ENCODE results near the gene MYO10.

The MYO10 gene

DNA sequence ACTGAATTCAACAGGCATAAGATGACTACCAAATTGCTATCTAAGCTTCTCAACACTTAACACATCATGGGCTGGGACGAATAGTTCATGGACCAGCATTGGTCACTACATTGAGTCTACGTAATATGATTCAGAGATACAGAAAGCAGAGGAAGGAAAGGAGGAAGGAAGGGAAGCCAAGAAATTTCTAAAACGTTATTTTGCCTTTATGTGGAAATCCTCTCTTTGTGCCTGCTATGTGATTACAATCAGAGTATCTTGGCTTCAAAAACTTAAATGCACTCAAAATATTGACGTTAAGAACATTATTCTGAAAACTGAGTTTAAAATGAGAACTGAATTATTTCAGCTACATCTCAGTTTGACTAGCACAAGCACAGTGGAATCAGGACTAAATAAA, 231.1 kb downstream of the MYO10 start:
- DNase-seq: no peak

DNA sequence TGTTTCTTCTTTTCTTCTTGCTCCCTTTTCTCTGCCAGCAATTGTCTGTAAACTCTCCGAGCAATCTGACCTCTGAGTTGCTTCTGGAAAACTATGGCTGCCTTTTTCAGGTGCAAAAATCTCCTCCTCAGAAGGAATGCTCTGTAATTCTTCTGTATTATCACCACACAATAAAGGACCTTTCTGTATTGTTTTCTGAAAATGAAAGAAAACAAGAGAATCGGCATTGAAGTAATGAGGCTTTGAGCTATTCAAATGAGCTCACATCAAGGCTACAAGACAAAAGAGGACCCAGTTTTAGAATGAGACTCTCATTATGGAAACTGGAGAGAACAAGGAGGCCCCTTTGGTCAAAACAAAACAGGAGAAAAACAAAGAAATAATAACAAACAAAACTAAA, 233.1 kb downstream of the MYO10 start:
- no peak for DNase-seq

DNA sequence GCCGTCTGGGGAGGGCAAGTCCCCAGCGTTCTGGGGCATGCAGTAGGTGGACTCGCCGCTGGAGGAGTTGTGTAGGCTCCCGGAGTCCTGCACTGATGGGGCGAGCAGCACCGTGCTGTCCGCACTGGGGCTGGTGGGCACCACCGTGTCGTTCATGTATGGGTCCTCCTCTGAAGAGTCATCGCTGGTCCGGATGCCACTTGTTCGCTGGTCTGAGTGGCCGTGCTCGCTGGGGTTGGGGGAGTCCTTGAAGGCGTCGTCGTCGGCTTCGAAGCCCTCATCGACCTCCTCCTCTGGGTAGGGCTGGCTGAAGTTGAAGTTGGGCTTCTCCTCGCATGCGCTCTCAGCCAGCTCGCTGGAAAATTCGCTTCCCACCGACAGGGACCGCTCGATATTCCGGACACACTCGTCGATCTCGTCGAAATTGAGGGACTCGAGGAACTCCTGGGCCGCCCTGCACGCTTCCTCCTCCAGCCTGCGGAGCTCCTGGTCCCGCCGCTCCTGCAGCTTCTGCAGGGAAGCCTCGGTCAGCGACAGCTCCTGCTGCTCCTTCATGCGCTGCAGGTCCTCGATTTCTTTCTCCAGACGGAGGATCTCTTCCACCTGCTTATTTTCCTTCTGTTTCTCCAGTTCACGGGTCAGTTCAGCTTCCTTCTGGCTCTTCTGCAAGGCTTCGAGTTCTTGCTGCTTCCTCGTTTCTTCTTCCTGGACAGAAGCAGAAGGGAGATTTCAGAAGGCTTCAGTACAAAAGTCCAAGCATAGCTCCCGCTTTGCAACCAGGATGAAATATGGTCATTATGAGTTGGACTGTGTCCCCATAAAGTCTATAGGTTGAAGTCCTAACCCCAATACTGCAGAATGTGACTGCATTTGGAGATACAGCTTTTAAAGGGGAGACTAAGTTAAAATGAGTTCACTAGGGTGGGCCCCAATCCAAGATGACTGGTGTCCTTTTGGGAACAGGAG, 234.7 kb downstream of the MYO10 start:
- no peak for DNase-seq

- DNase-seq: no peak
These were observed 236.0 kb downstream of the MYO10 start for GRCh38 chr5:16700081-16700480.

DNA sequence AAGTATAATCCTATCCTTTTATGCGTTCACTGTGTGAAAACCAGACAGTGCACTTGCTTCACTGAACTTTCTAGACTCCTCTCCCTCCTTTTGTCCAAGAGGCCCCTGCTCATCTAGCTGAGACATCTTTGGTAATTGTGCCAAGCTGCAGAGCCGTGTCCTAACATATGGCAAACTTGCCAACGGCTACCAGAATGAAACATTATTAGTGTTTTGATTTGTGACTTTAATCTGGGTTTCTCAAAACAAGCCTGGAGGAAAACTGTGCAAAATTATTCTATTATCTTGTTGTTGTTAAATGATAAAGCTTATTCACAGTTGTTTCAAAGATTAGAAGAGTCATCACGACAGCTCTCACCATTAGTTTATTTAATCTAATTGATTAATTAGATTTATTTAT, 240.3 kb downstream of the MYO10 start:
- DNase-seq: no peak

DNA sequence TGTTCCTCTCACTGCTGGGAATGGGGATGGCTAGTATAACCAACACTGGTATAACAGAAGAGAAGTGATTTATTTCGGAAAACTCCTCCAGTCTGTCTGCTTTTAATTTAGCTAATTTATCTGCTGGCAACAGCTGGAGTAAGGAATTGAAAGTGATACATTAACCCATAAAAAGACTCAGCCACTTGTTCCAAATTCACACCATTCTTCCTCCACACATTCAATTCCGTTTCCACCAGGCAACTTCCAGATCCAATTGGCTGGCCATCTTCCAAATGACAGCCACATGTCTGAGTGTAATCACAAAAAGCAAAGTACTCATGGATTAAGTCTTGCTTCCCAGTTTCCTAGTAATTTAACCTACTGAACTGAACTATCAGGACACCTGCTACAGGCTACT, 242.2 kb downstream of the MYO10 start:
- no peak for DNase-seq

DNA sequence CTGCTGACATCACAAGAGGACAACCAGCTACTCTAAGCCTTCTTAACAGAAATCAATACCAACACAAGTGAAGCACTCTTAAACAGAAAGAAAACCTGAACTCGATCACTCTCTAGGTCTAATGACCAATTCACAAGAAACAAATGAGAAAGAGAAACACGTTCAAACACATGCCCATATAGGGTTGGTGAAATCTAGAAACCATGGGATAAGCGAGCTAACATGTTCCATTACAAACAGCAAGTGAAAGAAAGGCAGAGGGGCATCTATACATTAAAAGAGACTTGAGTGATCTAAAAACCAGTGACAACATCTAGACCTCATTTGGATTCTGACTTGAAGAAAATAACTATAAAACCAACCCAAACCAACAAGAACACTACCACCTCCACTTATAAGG, 244.4 kb downstream of the MYO10 start:
- DNase-seq: no peak

GRCh38 chr5:16690243-16690852, 245.7 kb downstream of the MYO10 start:
- DNase-seq: peak; percentile 29

DNA sequence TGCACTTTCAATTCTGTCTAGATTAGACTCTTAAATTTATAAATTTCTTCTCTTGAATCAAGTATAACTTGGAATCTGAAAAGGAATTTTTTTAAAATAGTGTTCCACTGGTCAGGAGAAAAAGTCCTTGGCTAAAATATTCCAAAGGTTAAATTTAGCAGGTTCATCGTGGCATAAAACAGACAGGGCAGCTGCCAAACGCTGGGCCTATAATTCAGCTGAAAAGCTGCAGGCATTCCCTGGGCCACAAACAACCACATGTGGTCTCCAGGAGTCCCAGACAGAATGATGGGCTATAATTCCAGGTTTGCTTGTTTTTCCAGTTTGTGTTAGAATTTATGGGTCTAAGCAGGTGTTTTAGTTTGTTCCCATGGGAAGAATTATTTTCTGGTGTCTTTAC, 248.2 kb downstream of the MYO10 start:
- DNase-seq: no peak

DNA sequence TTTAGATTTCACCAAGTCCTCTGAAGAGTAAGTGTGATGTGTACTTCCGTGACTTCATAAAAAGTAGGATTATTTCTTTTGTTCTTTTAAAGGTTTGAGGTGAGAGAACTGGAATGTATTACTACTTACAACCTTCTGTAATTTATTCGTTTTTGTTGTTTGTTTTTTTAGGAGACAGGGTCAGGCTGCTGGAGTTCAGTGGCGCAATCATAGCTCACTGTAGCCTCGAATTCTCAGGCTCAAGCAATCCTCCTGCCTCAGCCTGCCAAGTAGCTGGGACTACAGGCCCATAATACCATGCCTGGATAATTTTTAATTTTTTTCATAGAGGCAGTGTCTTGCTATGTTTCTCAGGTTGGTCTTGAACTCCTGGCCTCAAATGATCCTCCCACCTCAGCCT, 251.0 kb downstream of the MYO10 start:
- DNase-seq: no peak

DNA sequence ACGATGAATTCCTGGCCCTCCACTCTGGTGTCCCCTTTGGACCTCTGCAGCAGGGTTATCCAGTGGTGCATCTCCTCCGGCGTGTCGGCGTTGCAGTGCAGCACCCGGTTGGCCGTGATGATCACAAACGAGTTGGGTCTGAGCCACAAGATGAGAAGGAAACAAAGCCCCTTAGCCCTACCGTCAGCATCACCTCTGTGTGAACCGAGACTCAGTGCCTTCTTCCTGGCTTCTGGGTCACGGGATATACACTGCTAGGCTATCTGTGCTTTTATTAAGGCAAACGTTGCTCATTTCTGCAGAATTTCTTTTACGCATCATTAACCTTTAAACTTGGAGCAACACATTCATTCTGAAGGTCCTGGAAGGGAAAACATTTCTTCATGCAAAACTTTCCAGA, 254.2 kb downstream of the MYO10 start:
- DNase-seq: no peak

- DNase-seq: no peak
These were observed 256.2 kb downstream of the MYO10 start for GRCh38 chr5:16679863-16680262.

DNA sequence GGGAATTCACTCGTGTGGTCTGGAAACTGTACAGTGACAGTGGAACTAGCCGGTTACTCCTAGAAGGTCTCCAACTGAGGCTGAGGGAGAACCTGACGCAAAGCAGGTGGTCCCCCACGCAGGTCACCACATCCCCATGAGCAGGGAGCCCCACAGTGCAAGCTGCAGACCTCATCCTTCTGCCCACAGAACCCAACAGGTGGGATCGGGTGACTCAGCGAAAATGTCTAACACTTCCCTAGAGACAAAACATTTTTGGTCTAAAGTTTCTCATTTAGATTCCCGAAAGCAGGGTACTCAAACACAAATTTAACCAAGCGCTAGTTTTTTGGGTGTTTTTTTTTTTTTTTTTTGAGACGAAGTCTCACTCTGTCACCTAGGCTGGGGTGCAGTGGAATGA, 256.9 kb downstream of the MYO10 start:
- no peak for DNase-seq

DNA sequence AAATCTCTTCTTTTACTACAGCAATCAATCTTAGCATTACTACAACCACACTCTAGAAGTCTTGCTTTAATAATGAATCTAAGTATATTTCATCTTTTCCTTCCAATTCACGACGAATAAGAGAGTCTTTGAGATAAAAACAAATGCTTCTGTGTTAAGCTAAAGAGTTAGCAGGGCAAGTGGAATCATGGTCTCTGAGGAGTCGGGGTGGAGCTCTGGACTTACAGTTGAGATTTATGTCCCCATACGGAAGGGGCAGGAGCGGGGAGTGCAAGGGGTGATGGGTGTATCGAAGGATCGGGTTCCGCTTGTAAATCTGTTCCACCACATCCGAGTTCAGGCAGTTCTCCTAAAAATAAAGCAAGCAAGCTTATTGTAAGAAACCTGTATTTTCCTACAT, 260.3 kb downstream of the MYO10 start:
- DNase-seq: no peak

DNA sequence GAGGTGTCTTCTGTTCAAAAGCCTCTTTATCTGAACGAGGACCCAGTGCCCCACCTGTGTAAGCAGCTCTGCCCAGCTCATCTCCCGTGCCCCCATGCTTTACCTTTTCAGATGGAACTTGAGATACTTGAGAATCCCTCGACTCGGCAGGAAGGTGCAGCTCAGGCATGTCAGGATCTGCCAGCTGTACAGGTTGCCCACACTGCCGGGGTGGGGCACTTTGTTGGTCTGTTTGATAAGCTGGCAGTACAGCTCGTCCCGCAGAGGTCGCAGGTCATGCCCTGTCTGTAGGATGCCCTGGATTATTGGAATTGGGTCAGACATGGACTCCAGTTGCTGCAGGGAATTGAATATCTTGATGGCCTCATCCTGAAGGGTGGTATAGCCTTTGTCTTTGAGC, 261.3 kb downstream of the MYO10 start:
- DNase-seq: no peak

DNA sequence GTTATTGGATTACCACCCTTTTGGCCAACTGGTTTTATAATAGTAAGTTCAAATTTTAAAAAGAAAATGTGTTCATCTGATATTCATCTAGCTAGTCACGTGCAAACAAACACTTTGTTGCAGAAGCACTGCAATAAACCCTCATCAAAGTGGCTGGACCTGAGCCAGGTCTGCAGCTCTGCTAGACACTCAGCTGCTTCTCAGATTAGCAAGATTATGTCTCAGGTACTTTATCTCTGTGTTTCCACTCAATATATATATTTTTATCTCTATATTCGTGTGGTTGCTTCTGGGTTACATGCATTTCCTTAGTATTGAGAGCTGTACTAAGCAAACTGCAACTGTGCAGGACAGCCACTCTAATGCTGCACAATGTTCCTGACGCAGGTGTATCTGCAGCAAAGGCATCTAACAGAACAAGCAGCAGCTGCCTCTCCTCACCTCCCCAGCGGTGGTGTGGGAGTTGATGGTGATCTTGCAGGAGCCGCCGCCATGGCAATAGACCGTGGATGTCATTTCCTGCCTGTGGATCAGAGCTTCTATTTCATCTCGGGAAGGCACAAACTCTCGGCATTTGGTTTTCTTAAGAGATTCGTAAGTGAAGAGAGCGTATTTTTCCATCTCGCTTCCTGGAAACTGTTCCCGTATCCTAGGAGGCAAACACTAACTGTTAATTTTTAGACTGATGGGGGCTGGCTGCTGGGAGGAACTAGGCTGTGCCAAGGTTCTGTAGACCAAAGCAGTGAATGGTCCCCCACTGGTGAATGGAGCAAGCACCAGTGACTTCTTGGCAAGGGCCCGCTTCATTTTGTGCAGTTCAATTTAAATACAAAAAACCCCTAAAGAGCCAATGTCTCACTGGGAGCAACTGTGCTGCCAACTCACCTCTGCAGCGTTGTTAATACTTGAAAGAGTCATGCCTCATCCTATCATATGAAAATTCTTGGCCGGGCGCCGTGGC, 262.6 kb downstream of the MYO10 start:
- DNase-seq: no peak

DNA sequence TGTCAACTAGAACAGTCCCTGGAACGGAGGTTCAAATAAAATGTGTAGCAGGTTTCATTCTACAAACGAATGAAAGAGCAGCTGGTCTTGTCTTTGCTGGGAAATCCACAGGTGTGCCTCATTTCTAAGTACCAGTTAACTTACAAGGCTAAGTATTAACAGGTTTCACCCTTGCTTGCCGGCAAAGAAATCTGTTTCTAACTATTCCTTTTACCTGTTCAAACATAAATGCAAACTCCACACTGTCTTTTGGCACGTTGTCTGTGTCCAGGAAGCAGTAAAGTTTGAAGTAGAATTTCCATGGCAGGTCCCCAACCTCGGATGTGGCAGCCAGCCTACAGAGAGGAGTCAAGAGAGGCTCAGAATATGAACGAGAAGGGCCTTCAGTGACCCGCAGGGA, 264.9 kb downstream of the MYO10 start:
- DNase-seq: no peak

DNA sequence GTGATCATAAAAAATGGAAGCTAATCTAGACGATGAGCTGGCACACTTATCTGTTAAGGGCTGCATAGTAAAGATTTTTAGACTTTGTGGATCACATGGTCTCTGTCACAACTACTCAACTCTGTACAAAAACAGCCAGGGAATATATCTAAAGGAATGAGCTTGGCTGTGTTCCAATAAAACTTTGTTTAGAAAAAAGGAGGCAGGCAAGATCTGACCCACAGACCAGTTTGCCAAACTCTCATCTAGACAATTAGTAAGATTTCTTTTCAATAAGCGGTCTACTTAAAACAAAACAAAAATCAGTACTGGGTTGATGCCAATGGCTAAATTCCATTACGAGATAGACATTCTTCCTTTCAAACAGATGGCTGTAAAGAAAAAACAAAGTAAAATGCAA, 266.3 kb downstream of the MYO10 start:
- no peak for DNase-seq

- DNase-seq: no peak
These were observed 267.5 kb downstream of the MYO10 start for GRCh38 chr5:16668631-16669030.

DNA sequence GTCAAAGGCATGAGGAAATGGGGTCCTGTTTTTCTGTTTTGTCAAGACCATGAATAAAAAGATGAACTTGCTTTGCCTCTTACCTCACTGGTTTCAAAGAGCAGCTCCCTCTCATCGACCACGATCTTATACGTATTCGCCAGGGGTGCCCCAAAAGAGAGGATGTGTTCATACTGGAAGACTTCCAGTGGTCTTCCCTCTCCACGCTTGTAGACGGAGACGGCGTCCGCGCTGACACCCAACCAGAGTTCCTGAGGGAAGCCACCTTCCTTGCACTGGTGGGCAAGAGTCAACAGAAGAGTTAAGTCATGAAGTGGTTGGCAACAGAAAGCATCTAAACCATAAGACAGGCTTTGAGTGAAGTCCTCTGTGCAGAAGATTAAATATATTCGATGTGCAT, 267.9 kb downstream of the MYO10 start:
- no peak for DNase-seq

- no peak for DNase-seq
These were observed 269.1 kb downstream of the MYO10 start for GRCh38 chr5:16666883-16667398.

- DNase-seq: no peak
These were observed 269.8 kb downstream of the MYO10 start for GRCh38 chr5:16666130-16666882.

All from OCI-M1 (cell line).